NCI-H2081 (cell line): Measurements from ENCODE around the gene ITIH4.

Experiments used
- DNase-seq, 2 experiments: peaks; one replicate each; lab custom pipeline; 2025; lab: John Stamatoyannopoulos, UW

The ITIH4 gene

GRCh38 chr3:52848617-52849016 lies 18.1 kb upstream of the ITIH4 start:
- no peak for DNase-seq

GRCh38 chr3:52847726-52848125 lies 17.3 kb upstream of the ITIH4 start:
- no peak for DNase-seq

GRCh38 chr3:52847241-52847640 lies 16.8 kb upstream of the ITIH4 start:
- no peak for DNase-seq

- DNase-seq = no peak
Observed at GRCh38 chr3:52846432-52846965, 16.0 kb upstream of the ITIH4 start.

- DNase-seq = no peak
Observed at GRCh38 chr3:52845691-52846431, 15.4 kb upstream of the ITIH4 start.

GRCh38 chr3:52845157-52845556 lies 14.7 kb upstream of the ITIH4 start:
- no peak for DNase-seq

- no peak for DNase-seq
Observed at GRCh38 chr3:52844290-52844975, 14.0 kb upstream of the ITIH4 start.

- DNase-seq = no peak
Observed at GRCh38 chr3:52843881-52844280, 13.4 kb upstream of the ITIH4 start.

GRCh38 chr3:52843108-52843865 lies 12.8 kb upstream of the ITIH4 start:
- DNase-seq = no peak

GRCh38 chr3:52842424-52842823 lies 12.0 kb upstream of the ITIH4 start:
- DNase-seq = no peak

- DNase-seq = no peak
Observed at GRCh38 chr3:52841981-52842340, 11.5 kb upstream of the ITIH4 start.

GRCh38 chr3:52841211-52841980 lies 10.9 kb upstream of the ITIH4 start:
- DNase-seq = no peak

GRCh38 chr3:52839892-52840545 lies 9.5 kb upstream of the ITIH4 start:
- DNase-seq = no peak

GRCh38 chr3:52839268-52839575 lies 8.8 kb upstream of the ITIH4 start:
- no peak for DNase-seq

- DNase-seq = no peak
Observed at GRCh38 chr3:52838561-52839267, 8.2 kb upstream of the ITIH4 start.

- DNase-seq = no peak
Observed at GRCh38 chr3:52836986-52837385, 6.5 kb upstream of the ITIH4 start.

- no peak for DNase-seq
Observed at GRCh38 chr3:52836471-52836845, 6.0 kb upstream of the ITIH4 start.

GRCh38 chr3:52835766-52836470 lies 5.4 kb upstream of the ITIH4 start:
- DNase-seq = no peak

- DNase-seq = no peak
Observed at GRCh38 chr3:52834871-52835501, 4.5 kb upstream of the ITIH4 start, which contains the start of gene MUSTN1. Gene MUSTN1 (minus strand): TSS chr3:52835019. CDS start chr3:52834948, 71 bp downstream.

GRCh38 chr3:52833202-52833601 lies 2.7 kb upstream of the ITIH4 start:
- DNase-seq = no peak
